HepG2 (cell line): Measurements from ENCODE around the gene KRCC1. TPM values are rescaled to one million over a fixed set of nuclear protein-coding genes. Genes with fewer than 3 reads are reported as not detected.

Experiments used
- FOXJ3 ChIP-seq: sonication (generic); formaldehyde crosslinking; IDR thresholded peaks from 2 replicates; pipeline ENCODE4 v1.4.0; 2020; ENCODE audit warnings: missing genetic modification reagents, mild to moderate bottlenecking, borderline replicate concordance
- HNRNPH1 ChIP-seq: fragments of 200-400 bp; formaldehyde crosslinking; optimal IDR thresholded peaks from 2 replicates; pipeline ENCODE3; 2017; ENCODE audit warnings: mild to moderate bottlenecking, low read depth, low read length
- IKZF4 ChIP-seq: sonication (generic); formaldehyde crosslinking; IDR thresholded peaks from 2 replicates; pipeline ENCODE4 v1.5.1; 2020; ENCODE audit warnings: borderline replicate concordance, mild to moderate bottlenecking, low read depth, missing genetic modification reagents; ENCODE audit errors: not compliant biosample characterization
- KDM1A ChIP-seq: IDR thresholded peaks from 2 replicates; pipeline ENCODE4 v1.6.1; 2016; ENCODE audit warnings: missing compliant biosample characterization
- MAFG ChIP-seq: sonication (generic); formaldehyde crosslinking; IDR thresholded peaks from 2 replicates; pipeline ENCODE4 v1.5.1; 2020; ENCODE audit warnings: mild to moderate bottlenecking, missing genetic modification reagents
- MIER3 ChIP-seq: IDR thresholded peaks from 2 replicates; pipeline ENCODE4 v1.6.1; 2016; ENCODE audit warnings: missing compliant biosample characterization, borderline replicate concordance
- NFIB ChIP-seq: sonication (generic); formaldehyde crosslinking; IDR thresholded peaks from 2 replicates; pipeline ENCODE4 v1.9.0; 2021; ENCODE audit warnings: missing genetic modification reagents, mild to moderate bottlenecking, borderline replicate concordance
- NFRKB ChIP-seq: fragments of 450-650 bp; IDR thresholded peaks from 2 replicates; pipeline ENCODE4 v1.6.1; 2017
- PRMT3 ChIP-seq: sonication (generic); formaldehyde crosslinking; IDR thresholded peaks from 2 replicates; pipeline ENCODE4 v1.8.1; 2022; ENCODE audit warnings: low read depth, mild to moderate bottlenecking, moderate library complexity, missing genetic modification reagents, borderline replicate concordance
- PRPF4 ChIP-seq: fragments of 200-400 bp; formaldehyde crosslinking; IDR thresholded peaks from 2 replicates; pipeline ENCODE4 v1.6.1; 2016; ENCODE audit warnings: low read length, low read depth; ENCODE audit not compliant: poor library complexity, severe bottlenecking
- RAD21 ChIP-seq: fragments of 450-650 bp; formaldehyde crosslinking; IDR thresholded peaks from 2 replicates; pipeline ENCODE4 v1.5.0; 2020; ENCODE audit warnings: mild to moderate bottlenecking
- SETDB1 ChIP-seq: sonication (generic); formaldehyde crosslinking; IDR thresholded peaks from 2 replicates; pipeline ENCODE4 v1.5.1; 2020; ENCODE audit warnings: missing genetic modification reagents, mild to moderate bottlenecking, borderline replicate concordance
- TCF7L2 ChIP-seq: IDR thresholded peaks from 2 replicates; pipeline ENCODE4 v1.6.1; 2011; ENCODE audit warnings: mild to moderate bottlenecking, low read depth, low read length, moderate library complexity
- TMF1 ChIP-seq: sonication (generic); formaldehyde crosslinking; IDR thresholded peaks from 2 replicates; pipeline ENCODE4 v1.8.1; 2022; ENCODE audit warnings: low read depth, missing genetic modification reagents
- ZBTB38 ChIP-seq: sonication (generic); formaldehyde crosslinking; IDR thresholded peaks from 2 replicates; pipeline ENCODE4 v1.5.1; 2020; ENCODE audit warnings: mild to moderate bottlenecking, missing genetic modification reagents
- ZEB1 ChIP-seq: IDR thresholded peaks from 2 replicates; pipeline ENCODE4 v1.6.1; 2012; ENCODE audit warnings: mild to moderate bottlenecking, low read depth, inconsistent platforms; ENCODE audit not compliant: insufficient replicate concordance
- ZFP36L2 ChIP-seq: sonication (generic); formaldehyde crosslinking; IDR thresholded peaks from 2 replicates; pipeline ENCODE4 v1.4.0; 2020; ENCODE audit warnings: missing genetic modification reagents
- ZFY ChIP-seq: sonication (generic); formaldehyde crosslinking; IDR thresholded peaks from 2 replicates; pipeline ENCODE4 v1.4.0; 2020; ENCODE audit warnings: missing genetic modification reagents
- ZNF282 ChIP-seq: fragments of 450-650 bp; IDR thresholded peaks from 2 replicates; pipeline ENCODE4 v1.6.1; 2018; ENCODE audit not compliant: partially characterized antibody
- ZNF615 ChIP-seq: sonication (generic); formaldehyde crosslinking; IDR thresholded peaks from 2 replicates; pipeline ENCODE4 v1.5.0; 2020; ENCODE audit warnings: mild to moderate bottlenecking, missing genetic modification reagents, borderline replicate concordance
- ZNF720 ChIP-seq: sonication (generic); formaldehyde crosslinking; IDR thresholded peaks from 2 replicates; pipeline ENCODE4 v1.4.0; 2020; ENCODE audit warnings: missing genetic modification reagents
- ZNF737 ChIP-seq: sonication (generic); formaldehyde crosslinking; IDR thresholded peaks from 2 replicates; pipeline ENCODE4 v1.5.0; 2020; ENCODE audit warnings: missing genetic modification reagents, mild to moderate bottlenecking, borderline replicate concordance
- ZNF766 ChIP-seq: sonication (generic); formaldehyde crosslinking; IDR thresholded peaks from 2 replicates; pipeline ENCODE4 v1.5.0; 2020; ENCODE audit warnings: missing genetic modification reagents, borderline replicate concordance
- polyA plus RNA-seq, 8 experiments: library from polyadenylated mRNA; depleted of rRNA in 3 of 8; stranded (reverse) in 7 of 8; unstranded in 1 of 8; fragments of >200 nt; fragmentation: Illumina TruSeq in 4 of 8; extraction: Trizol in 4 of 8; gene quantifications; 2 replicates each; pipeline versions ENCODE4 v1.2.1 to v1.2.3, GENCODE V29; 2011 to 2016; ENCODE audit warnings: low read depth in 4 of 8, missing spikeins in 1 of 8, mixed read lengths in 1 of 8; ENCODE audit not compliant: insufficient read depth in 1 of 8
- total RNA-seq, 5 experiments: library from RNA; depleted of rRNA; stranded (reverse); fragments of >200 nt; fragmentation: Illumina TruSeq; extraction: Trizol; gene quantifications; 2 replicates each; pipeline ENCODE4 v1.2.3, GENCODE V29; 2016; ENCODE audit warnings: low read depth in 1 of 5
- TF ChIP-seq, protein P1 (sequence below): IDR thresholded peaks from 2 replicates; pipeline ENCODE4 v1.6.1; 2016; ENCODE audit warnings: control low read depth
- TF ChIP-seq, protein P2 (sequence below): sonication (generic); formaldehyde crosslinking; IDR thresholded peaks from 2 replicates; pipeline ENCODE4 v1.5.1; 2020; ENCODE audit warnings: missing genetic modification reagents, mild to moderate bottlenecking, borderline replicate concordance
- TF ChIP-seq, protein P3 (sequence below): sonication (generic); formaldehyde crosslinking; IDR thresholded peaks from 2 replicates; pipeline ENCODE4 v1.8.0; 2022; ENCODE audit warnings: mild to moderate bottlenecking, missing genetic modification reagents; ENCODE audit not compliant: insufficient replicate concordance
- TF ChIP-seq, protein P4 (sequence below): sonication (generic); formaldehyde crosslinking; IDR thresholded peaks from 2 replicates; pipeline ENCODE4 v1.5.0; 2020; ENCODE audit warnings: missing genetic modification reagents

Gene KRCC1
- total and polyA plus RNA-seq, 2 of the 13 experiments (the other 11 are each of a cell fraction or from before 2014, with no cell fraction given): 6.5 to 7.7 TPM

GRCh38 chr2:88054782-88055370 is 707 bp downstream of the KRCC1 start (continued):
- TF ChIP-seq MAFG (CRISPR knock-in tag) (no peak), NFIB (no peak), MIER3 (CRISPR knock-in tag) (no peak), ZFY (no peak), ZNF766 (CRISPR knock-in tag) (no peak), ZNF737 (CRISPR knock-in tag) (no peak; the same call in 1 of the 2 replicates), ZEB1 (no peak), ZNF615 (CRISPR knock-in tag) (no peak), HNRNPH1 (peak; percentile 13), TCF7L2 (no peak), RAD21 (CRISPR knock-in tag) (no peak), ZNF720 (no peak), PRPF4 (no peak), PRMT3 (no peak), KDM1A (CRISPR knock-in tag) (no peak; the same call in 1 of the 2 replicates), NFRKB (no peak), IKZF4 (CRISPR knock-in tag) (no peak), ZNF282 (no peak), SETDB1 (CRISPR knock-in tag) (no peak), TMF1 (CRISPR knock-in tag) (no peak; the same call in 1 of the 2 replicates), ZBTB38 (CRISPR knock-in tag) (peak; percentile 70), FOXJ3 (CRISPR knock-in tag) (0 out of 2 replicates have a peak, but pooled peaks have one; percentile 26), ZFP36L2 (CRISPR knock-in tag) (no peak)
- TF ChIP-seq, protein P1, sequence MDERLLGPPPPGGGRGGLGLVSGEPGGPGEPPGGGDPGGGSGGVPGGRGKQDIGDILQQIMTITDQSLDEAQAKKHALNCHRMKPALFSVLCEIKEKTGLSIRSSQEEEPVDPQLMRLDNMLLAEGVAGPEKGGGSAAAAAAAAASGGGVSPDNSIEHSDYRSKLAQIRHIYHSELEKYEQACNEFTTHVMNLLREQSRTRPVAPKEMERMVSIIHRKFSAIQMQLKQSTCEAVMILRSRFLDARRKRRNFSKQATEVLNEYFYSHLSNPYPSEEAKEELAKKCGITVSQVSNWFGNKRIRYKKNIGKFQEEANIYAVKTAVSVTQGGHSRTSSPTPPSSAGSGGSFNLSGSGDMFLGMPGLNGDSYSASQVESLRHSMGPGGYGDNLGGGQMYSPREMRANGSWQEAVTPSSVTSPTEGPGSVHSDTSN: no peak
- TF ChIP-seq, protein P2, sequence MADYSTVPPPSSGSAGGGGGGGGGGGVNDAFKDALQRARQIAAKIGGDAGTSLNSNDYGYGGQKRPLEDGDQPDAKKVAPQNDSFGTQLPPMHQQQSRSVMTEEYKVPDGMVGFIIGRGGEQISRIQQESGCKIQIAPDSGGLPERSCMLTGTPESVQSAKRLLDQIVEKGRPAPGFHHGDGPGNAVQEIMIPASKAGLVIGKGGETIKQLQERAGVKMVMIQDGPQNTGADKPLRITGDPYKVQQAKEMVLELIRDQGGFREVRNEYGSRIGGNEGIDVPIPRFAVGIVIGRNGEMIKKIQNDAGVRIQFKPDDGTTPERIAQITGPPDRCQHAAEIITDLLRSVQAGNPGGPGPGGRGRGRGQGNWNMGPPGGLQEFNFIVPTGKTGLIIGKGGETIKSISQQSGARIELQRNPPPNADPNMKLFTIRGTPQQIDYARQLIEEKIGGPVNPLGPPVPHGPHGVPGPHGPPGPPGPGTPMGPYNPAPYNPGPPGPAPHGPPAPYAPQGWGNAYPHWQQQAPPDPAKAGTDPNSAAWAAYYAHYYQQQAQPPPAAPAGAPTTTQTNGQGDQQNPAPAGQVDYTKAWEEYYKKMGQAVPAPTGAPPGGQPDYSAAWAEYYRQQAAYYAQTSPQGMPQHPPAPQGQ: no peak
- TF ChIP-seq, protein P3, sequence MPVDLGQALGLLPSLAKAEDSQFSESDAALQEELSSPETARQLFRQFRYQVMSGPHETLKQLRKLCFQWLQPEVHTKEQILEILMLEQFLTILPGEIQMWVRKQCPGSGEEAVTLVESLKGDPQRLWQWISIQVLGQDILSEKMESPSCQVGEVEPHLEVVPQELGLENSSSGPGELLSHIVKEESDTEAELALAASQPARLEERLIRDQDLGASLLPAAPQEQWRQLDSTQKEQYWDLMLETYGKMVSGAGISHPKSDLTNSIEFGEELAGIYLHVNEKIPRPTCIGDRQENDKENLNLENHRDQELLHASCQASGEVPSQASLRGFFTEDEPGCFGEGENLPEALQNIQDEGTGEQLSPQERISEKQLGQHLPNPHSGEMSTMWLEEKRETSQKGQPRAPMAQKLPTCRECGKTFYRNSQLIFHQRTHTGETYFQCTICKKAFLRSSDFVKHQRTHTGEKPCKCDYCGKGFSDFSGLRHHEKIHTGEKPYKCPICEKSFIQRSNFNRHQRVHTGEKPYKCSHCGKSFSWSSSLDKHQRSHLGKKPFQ: no peak
- TF ChIP-seq, protein P4, sequence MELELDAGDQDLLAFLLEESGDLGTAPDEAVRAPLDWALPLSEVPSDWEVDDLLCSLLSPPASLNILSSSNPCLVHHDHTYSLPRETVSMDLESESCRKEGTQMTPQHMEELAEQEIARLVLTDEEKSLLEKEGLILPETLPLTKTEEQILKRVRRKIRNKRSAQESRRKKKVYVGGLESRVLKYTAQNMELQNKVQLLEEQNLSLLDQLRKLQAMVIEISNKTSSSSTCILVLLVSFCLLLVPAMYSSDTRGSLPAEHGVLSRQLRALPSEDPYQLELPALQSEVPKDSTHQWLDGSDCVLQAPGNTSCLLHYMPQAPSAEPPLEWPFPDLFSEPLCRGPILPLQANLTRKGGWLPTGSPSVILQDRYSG: no peak
